Stimulated activated CD4-positive, alpha-beta T cell treated with anti-CD3 and anti-CD28 coated beads, TNF-alpha, amount 100 ng/mL, for 48 hours (primary cell): ENCODE measurements around the gene CLEC1A.
"Not testable (repeated sequence)": the region's sequence is repeated elsewhere in the genome, so short reads cannot be mapped to it uniquely, and the experiment has no call there.

Experiments used
- DNase-seq, 3 donors: peaks; one replicate each; pipeline ENCODE4 v3.0.0-alpha.2; 2020; ENCODE audit warnings: low read depth in 3 of 3

Gene CLEC1A

DNA sequence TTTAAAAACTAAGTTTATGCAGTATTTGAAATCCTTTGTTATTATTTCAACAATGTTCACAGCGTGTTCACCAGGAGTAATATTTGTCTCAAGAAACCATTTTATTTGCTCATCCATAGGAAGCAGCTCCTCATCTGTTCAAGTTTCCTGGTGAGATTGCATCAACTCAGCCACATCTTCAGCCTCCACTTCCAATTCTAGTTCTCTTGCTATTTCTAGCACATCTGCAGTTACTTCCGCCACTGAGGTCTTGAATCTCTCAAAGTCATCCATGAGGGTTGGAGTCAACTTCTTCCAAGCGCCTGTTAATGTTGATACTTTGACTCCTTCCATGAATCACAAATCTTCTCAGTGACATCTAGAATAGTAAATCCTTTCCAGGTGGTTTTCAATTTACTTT, 50.3 kb downstream of the CLEC1A start:
- DNase-seq, result no peak

DNA sequence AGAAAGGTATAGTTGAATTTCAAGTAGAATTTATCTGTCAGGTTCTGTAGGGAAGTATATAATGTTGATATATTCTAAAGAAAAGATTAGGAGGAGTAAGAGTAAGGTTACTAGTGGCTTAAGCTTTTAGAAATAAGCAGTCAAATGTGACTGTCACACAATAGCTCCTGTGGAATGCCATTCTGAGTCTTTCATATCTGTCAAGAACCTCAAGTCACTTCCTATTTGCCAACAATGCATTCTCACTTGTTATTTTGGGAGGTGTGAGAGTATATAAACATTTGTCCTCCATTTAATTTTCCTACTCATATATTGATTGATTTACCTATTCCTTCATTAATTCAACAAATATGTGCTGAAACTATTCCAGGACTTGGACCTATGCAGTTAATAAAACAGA, 56.6 kb downstream of the CLEC1A start:
- DNase-seq, result no peak

DNA sequence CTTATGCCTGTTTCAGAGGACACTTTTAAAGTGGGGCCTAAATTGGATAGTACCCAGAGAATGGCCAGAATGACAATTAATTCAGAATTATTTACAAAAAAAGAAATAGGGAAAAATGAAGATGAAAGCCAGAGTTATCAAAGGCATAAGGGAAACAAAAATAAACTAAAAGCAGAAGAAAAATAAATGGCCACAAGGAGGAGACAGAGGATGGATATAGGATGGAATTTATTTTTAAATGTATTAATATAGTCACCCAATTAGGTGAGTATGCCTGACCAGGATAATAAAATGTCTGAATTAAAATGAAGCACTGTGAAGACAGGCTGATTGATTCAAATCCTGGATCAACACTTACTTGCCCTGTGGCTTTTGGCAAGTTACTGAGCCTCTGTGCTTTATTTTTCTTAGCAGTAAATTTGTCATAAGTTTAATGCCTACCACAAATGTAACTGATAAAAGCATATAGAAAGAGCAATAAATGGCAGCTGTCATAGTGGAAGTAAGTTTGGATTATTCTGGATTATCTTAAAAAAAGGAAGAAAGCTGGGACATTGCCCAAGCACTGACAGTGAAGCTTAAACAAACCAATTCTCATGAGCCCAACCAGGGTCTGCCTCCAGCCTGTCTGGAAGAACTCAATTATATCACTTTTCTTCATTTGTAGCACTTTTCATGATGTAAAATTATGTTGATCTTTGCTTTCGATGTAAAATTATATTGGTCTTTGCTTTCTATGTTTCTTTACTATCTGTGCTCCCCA, 64.8 kb downstream of the CLEC1A start:
- no peak for DNase-seq

DNA sequence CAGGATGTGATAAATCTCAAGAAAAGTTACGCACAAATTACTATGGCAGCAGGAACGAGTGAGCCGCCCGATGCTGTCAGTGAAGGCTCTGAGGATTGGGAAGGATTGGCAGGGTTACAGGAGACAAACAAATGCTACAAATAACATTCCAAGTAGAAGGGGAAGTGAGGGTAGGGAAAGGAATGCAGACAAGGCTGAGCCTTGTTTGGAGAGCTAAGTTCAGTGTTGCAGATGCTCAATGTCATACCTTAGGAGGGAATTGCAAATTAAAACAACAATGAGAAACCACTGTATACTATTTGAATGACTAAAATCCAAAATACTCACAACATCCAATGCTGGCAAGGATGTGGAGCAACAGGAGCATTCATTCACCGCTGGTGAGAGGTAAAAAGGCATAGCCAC, 67.0 kb downstream of the CLEC1A start:
- no peak for DNase-seq

DNA sequence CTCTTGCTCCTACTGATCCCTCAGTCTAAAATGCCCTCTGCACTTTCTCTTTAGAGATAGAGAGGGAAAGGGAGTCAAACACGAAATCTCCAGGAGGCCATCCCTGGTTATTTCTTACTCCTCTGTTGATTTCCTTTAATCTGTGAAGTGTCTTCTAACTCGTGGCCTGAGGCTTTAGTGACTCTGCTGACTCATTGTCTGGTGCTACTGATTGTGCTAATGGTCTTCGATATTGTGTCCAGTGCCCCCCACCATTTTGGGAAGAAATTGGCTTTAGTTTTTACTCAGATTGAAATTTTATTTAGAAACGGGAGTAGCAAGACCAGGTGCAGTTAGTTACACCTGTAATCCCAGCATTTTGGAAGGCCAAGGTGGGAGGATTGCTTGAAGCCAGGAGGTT, 67.5 kb downstream of the CLEC1A start:
- DNase-seq, result no peak

GRCh38 chr12:10030446-10030845, 68.3 kb downstream of the CLEC1A start, which contains the start of gene CLEC9A:
Gene CLEC9A (plus strand): TSS chr12:10030682. CDS start chr12:10052688, 22,006 bp downstream.
- no peak for DNase-seq

- DNase-seq, result no peak
These were observed 71.1 kb downstream of the CLEC1A start for GRCh38 chr12:10027721-10028120.

DNA sequence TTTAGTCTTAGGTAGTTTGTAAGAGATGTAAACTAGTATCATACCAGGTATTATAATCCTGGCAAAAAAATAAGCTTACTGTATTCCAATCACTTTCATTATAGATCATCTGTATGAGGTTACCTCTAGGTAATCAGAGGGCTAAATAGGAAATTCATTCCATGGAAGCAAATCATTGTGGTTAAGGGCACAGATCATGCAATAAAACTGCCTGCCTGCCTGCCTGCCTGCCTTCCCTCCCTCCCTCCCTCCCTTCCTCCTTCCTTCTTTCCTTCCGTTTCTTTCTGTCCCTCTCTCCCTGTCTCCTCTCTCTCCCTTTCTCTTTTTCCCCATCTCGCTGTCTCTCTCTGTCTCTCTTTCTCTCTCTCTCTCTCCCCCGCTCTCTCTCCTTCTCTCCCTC, 71.5 kb downstream of the CLEC1A start:
- no peak for DNase-seq

- not testable (repeated sequence) for DNase-seq
These were observed 72.1 kb downstream of the CLEC1A start for GRCh38 chr12:10026666-10027065.

DNA sequence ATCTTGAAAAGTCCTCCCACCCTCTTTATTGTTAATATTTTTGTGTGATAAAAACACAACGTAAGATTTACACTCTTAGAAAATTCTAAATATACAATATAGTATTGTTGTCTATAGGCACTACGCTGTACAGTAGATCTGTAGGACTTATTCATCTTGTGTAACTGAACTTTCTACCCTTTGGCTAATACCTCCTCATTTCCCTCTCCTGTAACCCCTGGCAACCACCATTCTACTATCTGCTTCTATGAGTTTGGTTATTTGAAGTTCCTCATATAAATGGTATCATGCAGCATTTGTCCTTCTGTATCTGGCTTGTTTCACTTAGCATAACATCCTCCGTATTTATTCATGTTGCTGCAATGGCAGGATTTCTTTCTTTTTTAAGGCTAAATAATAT, 73.5 kb downstream of the CLEC1A start:
- no peak for DNase-seq

GRCh38 chr12:10021342-10021741, 77.4 kb downstream of the CLEC1A start:
- no peak for DNase-seq
